ENCODE measurements around the gene KLHL24.

DNA sequence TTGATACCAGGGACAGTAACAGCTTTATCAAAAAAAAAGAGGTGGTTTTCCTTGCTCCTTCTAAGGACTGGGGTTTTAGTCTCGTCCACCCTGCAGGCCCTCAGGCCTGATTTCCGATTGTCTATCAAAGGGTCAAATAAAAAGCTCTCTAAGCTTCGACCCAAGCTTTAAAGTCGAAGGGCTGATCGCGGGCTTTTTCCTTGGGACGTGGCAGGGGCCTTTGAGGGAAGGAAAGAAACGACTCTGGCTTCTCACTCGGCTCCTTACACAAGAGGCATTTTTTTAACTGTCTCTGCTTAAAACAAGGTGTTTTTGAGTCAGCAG, 354 bp upstream of the KLHL24 start:
- TF ChIP-seq, protein P1, sequence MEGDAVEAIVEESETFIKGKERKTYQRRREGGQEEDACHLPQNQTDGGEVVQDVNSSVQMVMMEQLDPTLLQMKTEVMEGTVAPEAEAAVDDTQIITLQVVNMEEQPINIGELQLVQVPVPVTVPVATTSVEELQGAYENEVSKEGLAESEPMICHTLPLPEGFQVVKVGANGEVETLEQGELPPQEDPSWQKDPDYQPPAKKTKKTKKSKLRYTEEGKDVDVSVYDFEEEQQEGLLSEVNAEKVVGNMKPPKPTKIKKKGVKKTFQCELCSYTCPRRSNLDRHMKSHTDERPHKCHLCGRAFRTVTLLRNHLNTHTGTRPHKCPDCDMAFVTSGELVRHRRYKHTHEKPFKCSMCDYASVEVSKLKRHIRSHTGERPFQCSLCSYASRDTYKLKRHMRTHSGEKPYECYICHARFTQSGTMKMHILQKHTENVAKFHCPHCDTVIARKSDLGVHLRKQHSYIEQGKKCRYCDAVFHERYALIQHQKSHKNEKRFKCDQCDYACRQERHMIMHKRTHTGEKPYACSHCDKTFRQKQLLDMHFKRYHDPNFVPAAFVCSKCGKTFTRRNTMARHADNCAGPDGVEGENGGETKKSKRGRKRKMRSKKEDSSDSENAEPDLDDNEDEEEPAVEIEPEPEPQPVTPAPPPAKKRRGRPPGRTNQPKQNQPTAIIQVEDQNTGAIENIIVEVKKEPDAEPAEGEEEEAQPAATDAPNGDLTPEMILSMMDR (IDR thresholded peaks at IDR 0.05; ENCODE audit: low read depth, low read length, poor library complexity, severe bottlenecking), result no peak
- TF ChIP-seq EZH2phosphoT487 (IDR thresholded peaks at IDR 0.05; ENCODE audit: borderline replicate concordance, low read length), result no peak

All from DOHH2 (cell line).